HEK293 (cell line): ENCODE results near the gene SEZ6L.

Source experiments
- KLF9 ChIP-seq: fragments of 450-650 bp; formaldehyde crosslinking; IDR thresholded peaks from 2 replicates; pipeline ENCODE4 v1.5.1; 2016; ENCODE audit warnings: missing biosample characterization, missing genetic modification characterization, low read depth
- PRDM1 ChIP-seq: fragments of 450-650 bp; formaldehyde crosslinking; IDR thresholded peaks from 2 replicates; pipeline ENCODE4; 2016; ENCODE audit warnings: missing biosample characterization, missing genetic modification characterization
- ZBTB1 ChIP-seq: fragments of 450-650 bp; formaldehyde crosslinking; IDR thresholded peaks from 2 replicates; pipeline ENCODE4 v1.5.1; 2016; ENCODE audit warnings: missing biosample characterization, missing genetic modification characterization
- ZFHX2 ChIP-seq: fragments of 450-650 bp; formaldehyde crosslinking; conservative IDR thresholded peaks from 2 replicates; pipeline ENCODE4 v1.5.1; 2016; ENCODE audit warnings: missing biosample characterization, missing genetic modification characterization
- ZNF112 ChIP-seq: fragments of 450-650 bp; formaldehyde crosslinking; IDR thresholded peaks from 2 replicates; pipeline ENCODE4 v1.5.0; 2017; ENCODE audit warnings: missing biosample characterization, missing genetic modification characterization
- TF ChIP-seq, protein P1 (sequence below): fragments of 450-650 bp; formaldehyde crosslinking; IDR thresholded peaks from 2 replicates; pipeline ENCODE4 v1.5.1; 2016; ENCODE audit warnings: missing biosample characterization, missing genetic modification characterization

DNA sequence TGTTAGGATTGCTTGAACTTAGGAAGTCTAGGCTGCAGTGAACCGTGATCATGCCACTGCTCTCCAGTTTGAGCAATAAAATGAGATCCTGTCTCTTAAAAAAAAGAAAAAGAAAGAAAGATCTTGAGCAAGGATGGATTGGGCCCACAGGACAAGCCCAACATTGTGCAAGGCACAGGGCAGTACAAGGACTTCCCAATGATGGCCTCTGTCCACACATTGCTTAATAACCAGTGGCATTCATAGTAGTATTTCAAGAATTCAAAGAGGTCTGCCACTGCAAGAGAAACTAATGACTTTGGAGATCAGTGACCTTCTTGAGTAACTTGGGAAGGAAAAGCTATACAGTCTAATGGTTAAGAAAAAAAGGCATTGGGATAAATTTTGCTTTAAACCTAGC lies 44.6 kb downstream of the SEZ6L start:
- TF ChIP-seq ZNF112 (tag by site-specific recombination) (no peak), ZFHX2 (tag by site-specific recombination) (no peak), PRDM1 (no peak), KLF9 (tag by site-specific recombination) (no peak), ZBTB1 (tag by site-specific recombination) (no peak)
- TF ChIP-seq, protein P1, sequence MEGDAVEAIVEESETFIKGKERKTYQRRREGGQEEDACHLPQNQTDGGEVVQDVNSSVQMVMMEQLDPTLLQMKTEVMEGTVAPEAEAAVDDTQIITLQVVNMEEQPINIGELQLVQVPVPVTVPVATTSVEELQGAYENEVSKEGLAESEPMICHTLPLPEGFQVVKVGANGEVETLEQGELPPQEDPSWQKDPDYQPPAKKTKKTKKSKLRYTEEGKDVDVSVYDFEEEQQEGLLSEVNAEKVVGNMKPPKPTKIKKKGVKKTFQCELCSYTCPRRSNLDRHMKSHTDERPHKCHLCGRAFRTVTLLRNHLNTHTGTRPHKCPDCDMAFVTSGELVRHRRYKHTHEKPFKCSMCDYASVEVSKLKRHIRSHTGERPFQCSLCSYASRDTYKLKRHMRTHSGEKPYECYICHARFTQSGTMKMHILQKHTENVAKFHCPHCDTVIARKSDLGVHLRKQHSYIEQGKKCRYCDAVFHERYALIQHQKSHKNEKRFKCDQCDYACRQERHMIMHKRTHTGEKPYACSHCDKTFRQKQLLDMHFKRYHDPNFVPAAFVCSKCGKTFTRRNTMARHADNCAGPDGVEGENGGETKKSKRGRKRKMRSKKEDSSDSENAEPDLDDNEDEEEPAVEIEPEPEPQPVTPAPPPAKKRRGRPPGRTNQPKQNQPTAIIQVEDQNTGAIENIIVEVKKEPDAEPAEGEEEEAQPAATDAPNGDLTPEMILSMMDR (tag by site-specific recombination) = no peak
